ENCODE data around the gene SEZ6L2.

Gene SEZ6L2

GRCh38 chr16:29908719-29909220 is 9.4 kb upstream of the SEZ6L2 start:
- no peaks in the 10 kb centered on the region for H3K9me3 ChIP-seq (ENCODE audit: control insufficient read depth, insufficient read depth, low read length)
- H3K36me3 ChIP-seq (ENCODE audit: control insufficient read depth, insufficient read depth, low read length): peaks cover 23% of the 10 kb centered on the region
- H3K4me1 ChIP-seq (ENCODE audit: control insufficient read depth, insufficient read depth, low read length): peaks cover 2% of the 10 kb centered on the region
- H3K9ac ChIP-seq (ENCODE audit: low read depth, low read length): no peak overlapping the region
- no peaks in the 10 kb centered on the region for H3K27me3 ChIP-seq (ENCODE audit: control insufficient read depth, insufficient read depth, low read length)
- H3K4me3 ChIP-seq (ENCODE audit: low read depth, low read length): no peak overlapping the region

DNA sequence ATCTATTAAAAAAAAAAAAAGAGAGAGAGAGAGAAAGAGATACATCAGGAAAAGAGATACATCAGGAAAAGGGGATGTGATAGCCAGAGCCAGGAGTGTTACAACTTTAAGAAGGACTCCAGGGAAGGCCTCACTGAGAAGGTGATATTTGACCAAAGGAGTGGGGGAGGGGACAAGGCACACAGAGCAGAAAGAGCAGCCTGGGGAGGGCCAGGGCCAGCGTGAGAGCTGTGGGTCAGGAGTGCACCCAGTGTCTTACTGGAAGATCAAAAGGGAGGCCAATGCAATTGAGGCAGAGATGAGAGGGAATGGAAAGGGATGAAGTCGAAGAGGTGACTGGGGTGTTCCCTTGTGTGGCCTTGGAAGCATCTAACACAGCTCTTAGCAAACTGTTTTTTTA is 8.6 kb upstream of the SEZ6L2 start:
- Histone ChIP-seq H3K4me1 (ENCODE audit: control insufficient read depth, insufficient read depth, low read length) (peaks cover 2% of the 10 kb centered on the region), H3K9ac (ENCODE audit: low read depth, low read length) (no peak overlapping the region), H3K36me3 (ENCODE audit: control insufficient read depth, insufficient read depth, low read length) (peaks cover 26% of the 10 kb centered on the region), H3K9me3 (ENCODE audit: control insufficient read depth, insufficient read depth, low read length) (no peaks in the 10 kb centered on the region), H3K27me3 (ENCODE audit: control insufficient read depth, insufficient read depth, low read length) (no peaks in the 10 kb centered on the region), H3K4me3 (ENCODE audit: low read depth, low read length) (no peak overlapping the region)

- Histone ChIP-seq H3K27me3 (ENCODE audit: control insufficient read depth, insufficient read depth, low read length) (no peaks in the 10 kb centered on the region), H3K36me3 (ENCODE audit: control insufficient read depth, insufficient read depth, low read length) (peaks cover 26% of the 10 kb centered on the region), H3K4me3 (ENCODE audit: low read depth, low read length) (no peak overlapping the region), H3K4me1 (ENCODE audit: control insufficient read depth, insufficient read depth, low read length) (no peaks in the 10 kb centered on the region), H3K9me3 (ENCODE audit: control insufficient read depth, insufficient read depth, low read length) (no peaks in the 10 kb centered on the region), H3K9ac (ENCODE audit: low read depth, low read length) (no peak overlapping the region)
These were observed 7.3 kb upstream of the SEZ6L2 start for GRCh38 chr16:29906520-29907244.

DNA sequence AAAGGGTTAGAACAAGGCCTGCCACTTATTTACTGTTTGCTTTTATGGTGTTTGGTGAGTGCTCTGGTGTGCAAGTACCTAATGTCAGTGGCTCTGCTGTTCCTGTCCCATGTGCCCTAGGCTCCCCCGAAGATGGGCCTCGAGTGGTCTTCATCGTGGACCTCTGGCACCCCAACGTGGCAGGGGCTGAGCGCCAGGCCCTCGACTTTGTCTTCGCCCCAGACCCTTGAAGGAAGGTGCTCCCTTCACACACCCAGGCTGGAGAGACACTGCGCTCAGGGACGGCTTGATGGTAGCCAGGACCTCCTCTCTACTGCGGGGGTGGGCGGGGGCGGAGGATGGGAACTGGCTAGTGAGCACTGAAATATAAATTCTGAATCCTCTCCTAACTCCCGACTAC is 6.3 kb upstream of the SEZ6L2 start:
- Histone ChIP-seq H3K36me3 (ENCODE audit: control insufficient read depth, insufficient read depth, low read length) (peaks cover 26% of the 10 kb centered on the region), H3K4me3 (ENCODE audit: low read depth, low read length) (no peak overlapping the region), H3K27me3 (ENCODE audit: control insufficient read depth, insufficient read depth, low read length) (no peaks in the 10 kb centered on the region), H3K9me3 (ENCODE audit: control insufficient read depth, insufficient read depth, low read length) (no peaks in the 10 kb centered on the region), H3K4me1 (ENCODE audit: control insufficient read depth, insufficient read depth, low read length) (no peaks in the 10 kb centered on the region), H3K9ac (ENCODE audit: low read depth, low read length) (no peak overlapping the region)

DNA sequence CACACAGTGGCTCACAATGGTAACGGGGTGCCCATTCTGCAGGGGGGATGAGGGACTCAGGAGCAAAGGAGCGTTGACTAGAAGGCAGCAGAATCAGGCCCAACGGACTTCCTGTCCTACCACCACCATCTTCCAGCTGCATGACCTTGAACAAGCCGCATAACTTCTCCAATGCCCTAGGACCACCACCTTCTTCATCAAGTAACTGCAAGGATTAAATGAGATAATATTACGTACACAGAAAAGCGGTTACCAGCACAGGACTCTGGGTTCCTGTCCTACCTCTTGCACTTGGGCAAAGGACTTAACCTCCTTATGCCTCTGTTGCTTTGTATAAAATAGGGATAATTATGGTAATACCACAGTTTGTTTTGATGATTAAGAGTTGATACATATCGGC is 5.6 kb upstream of the SEZ6L2 start:
- Histone ChIP-seq H3K9me3 (ENCODE audit: control insufficient read depth, insufficient read depth, low read length) (no peaks in the 10 kb centered on the region), H3K9ac (ENCODE audit: low read depth, low read length) (no peak overlapping the region), H3K4me1 (ENCODE audit: control insufficient read depth, insufficient read depth, low read length) (no peaks in the 10 kb centered on the region), H3K36me3 (ENCODE audit: control insufficient read depth, insufficient read depth, low read length) (peaks cover 26% of the 10 kb centered on the region), H3K27me3 (ENCODE audit: control insufficient read depth, insufficient read depth, low read length) (no peaks in the 10 kb centered on the region), H3K4me3 (ENCODE audit: low read depth, low read length) (no peak overlapping the region)

DNA sequence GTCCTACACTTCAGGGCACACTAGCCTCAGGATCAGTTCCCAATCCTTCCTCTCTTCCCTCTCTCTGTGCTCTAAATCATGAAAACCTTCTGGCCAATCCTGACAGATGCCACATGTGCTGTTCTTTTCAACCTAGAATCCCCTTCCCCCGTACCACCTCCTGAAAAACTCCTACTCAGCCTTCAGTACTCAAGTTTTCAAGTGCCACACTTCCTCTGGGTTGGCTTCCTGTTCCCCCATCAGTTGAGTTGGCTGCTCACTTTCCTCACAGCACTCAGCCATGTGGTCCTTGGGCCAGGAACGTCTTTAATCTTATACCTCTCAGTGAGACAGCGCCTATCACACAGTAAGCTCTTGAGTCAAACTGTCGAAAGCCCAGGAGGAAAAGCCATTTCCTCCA is 4.2 kb upstream of the SEZ6L2 start:
- no peaks in the 10 kb centered on the region for H3K9me3 ChIP-seq (ENCODE audit: control insufficient read depth, insufficient read depth, low read length)
- H3K36me3 ChIP-seq (ENCODE audit: control insufficient read depth, insufficient read depth, low read length): peaks cover 26% of the 10 kb centered on the region
- no peak overlapping the region for H3K4me3 ChIP-seq (ENCODE audit: low read depth, low read length)
- no peaks in the 10 kb centered on the region for H3K27me3 ChIP-seq (ENCODE audit: control insufficient read depth, insufficient read depth, low read length)
- H3K9ac ChIP-seq (ENCODE audit: low read depth, low read length): no peak overlapping the region
- H3K4me1 ChIP-seq (ENCODE audit: control insufficient read depth, insufficient read depth, low read length): no peaks in the 10 kb centered on the region

DNA sequence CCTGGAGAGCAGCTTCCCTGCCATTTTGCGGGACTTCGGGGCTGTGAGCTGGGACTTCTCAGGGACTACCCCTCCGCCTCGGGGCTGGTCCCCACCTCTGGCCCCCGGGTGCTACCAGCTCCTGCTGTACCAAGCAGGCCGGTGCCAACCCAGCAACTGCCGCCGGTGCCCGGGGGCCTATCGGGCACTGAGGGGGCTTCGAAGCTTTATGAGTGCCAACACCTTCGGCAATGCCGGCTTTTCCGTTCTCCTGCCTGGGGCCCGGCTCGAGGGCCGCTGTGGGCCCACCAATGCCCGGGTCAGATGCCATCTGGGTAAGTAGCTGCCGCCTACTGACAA is 2.2 kb upstream of the SEZ6L2 start:
- Histone ChIP-seq H3K4me1 (ENCODE audit: control insufficient read depth, insufficient read depth, low read length) (no peaks in the 10 kb centered on the region), H3K4me3 (ENCODE audit: low read depth, low read length) (peak overlapping the region; percentile 92), H3K36me3 (ENCODE audit: control insufficient read depth, insufficient read depth, low read length) (peaks cover 20% of the 10 kb centered on the region), H3K9ac (ENCODE audit: low read depth, low read length) (peak overlapping the region; percentile 77), H3K27me3 (ENCODE audit: control insufficient read depth, insufficient read depth, low read length) (no peaks in the 10 kb centered on the region), H3K9me3 (ENCODE audit: control insufficient read depth, insufficient read depth, low read length) (no peaks in the 10 kb centered on the region)

GRCh38 chr16:29900888-29901606 is 1.7 kb upstream of the SEZ6L2 start:
- peak overlapping the region; percentile 92 for H3K4me3 ChIP-seq (ENCODE audit: low read depth, low read length)
- no peaks in the 10 kb centered on the region for H3K9me3 ChIP-seq (ENCODE audit: control insufficient read depth, insufficient read depth, low read length)
- no peaks in the 10 kb centered on the region for H3K4me1 ChIP-seq (ENCODE audit: control insufficient read depth, insufficient read depth, low read length)
- H3K9ac ChIP-seq (ENCODE audit: low read depth, low read length): peak overlapping the region; percentile 77
- H3K27me3 ChIP-seq (ENCODE audit: control insufficient read depth, insufficient read depth, low read length): no peaks in the 10 kb centered on the region
- peaks cover 17% of the 10 kb centered on the region for H3K36me3 ChIP-seq (ENCODE audit: control insufficient read depth, insufficient read depth, low read length)

GRCh38 chr16:29900102-29900887 is 945 bp upstream of the SEZ6L2 start, which contains the start of gene ASPHD1:
ASPHD1 (plus strand) TSS chr16:29900488; CDS start chr16:29900972, 484 bp downstream.
- Histone ChIP-seq H3K9me3 (ENCODE audit: control insufficient read depth, insufficient read depth, low read length) (no peaks in the 10 kb centered on the region), H3K9ac (ENCODE audit: low read depth, low read length) (peak within 1 kb of the TSS; percentile 77), H3K4me1 (ENCODE audit: control insufficient read depth, insufficient read depth, low read length) (no peaks in the 10 kb centered on the region), H3K4me3 (ENCODE audit: low read depth, low read length) (peak within 1 kb of the TSS; percentile 92), H3K36me3 (ENCODE audit: control insufficient read depth, insufficient read depth, low read length) (peaks cover 11% of the 10 kb centered on the region), H3K27me3 (ENCODE audit: control insufficient read depth, insufficient read depth, low read length) (no peaks in the 10 kb centered on the region)

GRCh38 chr16:29898804-29899515 is 390 bp downstream of the SEZ6L2 start:
- H3K9me3 ChIP-seq (ENCODE audit: control insufficient read depth, insufficient read depth, low read length): no peaks in the 10 kb centered on the region
- peaks cover 7% of the 10 kb centered on the region for H3K36me3 ChIP-seq (ENCODE audit: control insufficient read depth, insufficient read depth, low read length)
- peak overlapping the region; percentile 70 for H3K9ac ChIP-seq (ENCODE audit: low read depth, low read length)
- H3K4me3 ChIP-seq (ENCODE audit: low read depth, low read length): peak overlapping the region; percentile 84
- H3K27me3 ChIP-seq (ENCODE audit: control insufficient read depth, insufficient read depth, low read length): no peaks in the 10 kb centered on the region
- H3K4me1 ChIP-seq (ENCODE audit: control insufficient read depth, insufficient read depth, low read length): no peaks in the 10 kb centered on the region

- no peaks in the 10 kb centered on the region for H3K27me3 ChIP-seq (ENCODE audit: control insufficient read depth, insufficient read depth, low read length)
- H3K4me1 ChIP-seq (ENCODE audit: control insufficient read depth, insufficient read depth, low read length): no peaks in the 10 kb centered on the region
- H3K36me3 ChIP-seq (ENCODE audit: control insufficient read depth, insufficient read depth, low read length): peaks cover 4% of the 10 kb centered on the region
- no peaks in the 10 kb centered on the region for H3K9me3 ChIP-seq (ENCODE audit: control insufficient read depth, insufficient read depth, low read length)
- H3K9ac ChIP-seq (ENCODE audit: low read depth, low read length): peak overlapping the region; percentile 73
- H3K4me3 ChIP-seq (ENCODE audit: low read depth, low read length): peak overlapping the region; percentile 84
These were observed 1.1 kb downstream of the SEZ6L2 start for GRCh38 chr16:29898135-29898803.
